GM10248 (cell line): Measurements from ENCODE around the gene RCOR1.

ENCODE experiments used
- CTCF ChIA-PET: fragments of 300-600 bp; sonication (Branson Sonifier 250); formaldehyde crosslinking; extraction: SDS; loops from one replicate; lab custom pipeline; 2021; ENCODE audit warnings: antibody characterized with exemption; lab: Yijun Ruan, JAX
- POLR2A ChIA-PET: fragments of 350-650 bp; sonication (Branson Sonifier 250); formaldehyde crosslinking; extraction: SDS; loops from one replicate; lab custom pipeline; 2020; ENCODE audit warnings: antibody characterized with exemption; lab: Yijun Ruan, JAX
- DNase-seq: peaks from one replicate; pipeline ENCODE4 v3.0.0; 2012; ENCODE audit errors: extremely low spot score
- CTCF ChIP-seq: IDR thresholded peaks from 2 replicates; pipeline ENCODE4 v1.5.1; 2012; ENCODE audit warnings: mild to moderate bottlenecking, low read depth; ENCODE audit errors: extremely low read depth, missing control alignments, control extremely low read depth

The RCOR1 gene

GRCh38 chr14:102734436-102734835 is 142.0 kb downstream of the RCOR1 start:
- no peak for TF ChIP-seq CTCF
- DNase-seq = no peak
- ChIA-PET CTCF (interaction anchor here (0.8 kb wide), 1 partner anchor 10 kb away, joined by 3 read pairs; no protein-coding TSS in a partner anchor), POLR2A (no interaction called here)

GRCh38 chr14:102736956-102737355 is 144.5 kb downstream of the RCOR1 start:
- TF ChIP-seq CTCF = no peak
- ChIA-PET CTCF (interaction anchor here (1.6 to 2.5 kb wide), 2 partner anchors 8 to 42 kb away, joined by 6 to 10 read pairs; no protein-coding TSS in a partner anchor), POLR2A (no interaction called here)
- DNase-seq = no peak

GRCh38 chr14:102737402-102738372 is 145.2 kb downstream of the RCOR1 start:
- ChIA-PET POLR2A (no interaction called here), CTCF (interaction anchor here (1.6 to 2.5 kb wide), 4 partner anchors 8 to 42 kb away, joined by 3 to 10 read pairs (median 6); no protein-coding TSS in a partner anchor)
- DNase-seq = no peak
- TF ChIP-seq CTCF = no peak

- DNase-seq = no peak
- ChIA-PET CTCF (interaction anchor here (1.5 to 2.5 kb wide), 5 partner anchors 9 to 43 kb away, joined by 3 to 10 read pairs (median 5); no protein-coding TSS in a partner anchor), POLR2A (no interaction called here)
- TF ChIP-seq CTCF = no peak
Observed at GRCh38 chr14:102738373-102739189, 146.1 kb downstream of the RCOR1 start.

GRCh38 chr14:102739190-102739469 is 146.7 kb downstream of the RCOR1 start:
- ChIA-PET CTCF (interaction anchor here (1.5 to 2.5 kb wide), 3 partner anchors 9 to 44 kb away, joined by 4 to 10 read pairs (median 5); no protein-coding TSS in a partner anchor), POLR2A (no interaction called here)
- DNase-seq = no peak
- TF ChIP-seq CTCF = no peak
